GM21390 (cell line): ENCODE results near the gene HMG20B.

ENCODE experiments used
- ATAC-seq: cut with Tn5 transposase; IDR thresholded peaks from one replicate; pipeline ENCODE4 v1.9.1; 2021; ENCODE audit not compliant: unreplicated experiment

The HMG20B gene

DNA sequence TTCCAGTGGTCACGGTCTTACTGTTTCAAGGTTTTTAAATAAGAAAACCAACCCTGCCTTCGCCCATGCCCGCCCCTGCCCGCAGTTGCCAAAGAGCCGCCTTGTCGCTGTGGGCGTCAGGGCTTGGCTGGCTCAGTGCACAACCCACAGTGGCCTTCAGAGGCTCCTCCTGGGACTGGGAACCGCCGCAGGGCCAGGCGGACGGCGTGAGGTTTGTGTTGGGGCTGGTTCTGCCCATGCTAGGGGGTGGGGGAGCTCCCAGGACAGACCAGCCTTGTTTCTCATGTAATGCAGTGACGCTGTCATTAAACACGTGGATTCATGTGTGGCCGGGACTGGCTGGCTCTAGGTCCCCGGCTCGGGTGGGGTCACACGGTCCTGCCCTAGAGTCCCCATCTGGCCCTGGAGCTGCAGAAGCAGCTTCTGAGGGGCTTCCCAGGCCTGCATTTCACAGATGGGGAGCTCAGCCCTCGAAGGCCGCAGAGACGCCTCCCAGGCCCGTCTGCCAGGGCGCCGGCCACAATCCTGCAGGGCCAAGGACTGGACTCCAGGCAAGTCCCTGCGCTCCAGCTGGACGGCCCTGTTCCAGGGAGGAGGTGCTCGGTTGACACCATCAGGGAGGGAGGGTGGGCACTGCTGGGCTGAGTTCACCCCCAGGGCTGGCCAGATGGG, 36.2 kb upstream of the HMG20B start:
- ATAC-seq, result no peak

DNA sequence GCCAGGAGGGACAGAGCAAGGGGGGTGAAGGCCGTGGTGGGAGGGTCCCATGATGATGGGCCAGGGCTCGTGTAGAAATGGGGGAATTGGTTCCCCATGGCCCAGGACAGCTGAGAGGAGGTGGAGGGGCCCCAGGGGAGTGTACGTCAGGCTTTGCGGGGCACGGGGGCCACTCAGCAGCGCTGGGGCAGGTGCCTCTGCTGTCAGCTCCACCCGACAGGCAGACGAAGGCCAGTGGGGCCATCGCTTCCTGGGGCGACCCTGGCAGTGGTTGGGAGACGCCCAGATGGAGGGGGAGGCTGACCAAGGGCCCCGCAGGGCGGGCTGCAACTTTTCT, 35.7 kb upstream of the HMG20B start:
- ATAC-seq, result no peak

DNA sequence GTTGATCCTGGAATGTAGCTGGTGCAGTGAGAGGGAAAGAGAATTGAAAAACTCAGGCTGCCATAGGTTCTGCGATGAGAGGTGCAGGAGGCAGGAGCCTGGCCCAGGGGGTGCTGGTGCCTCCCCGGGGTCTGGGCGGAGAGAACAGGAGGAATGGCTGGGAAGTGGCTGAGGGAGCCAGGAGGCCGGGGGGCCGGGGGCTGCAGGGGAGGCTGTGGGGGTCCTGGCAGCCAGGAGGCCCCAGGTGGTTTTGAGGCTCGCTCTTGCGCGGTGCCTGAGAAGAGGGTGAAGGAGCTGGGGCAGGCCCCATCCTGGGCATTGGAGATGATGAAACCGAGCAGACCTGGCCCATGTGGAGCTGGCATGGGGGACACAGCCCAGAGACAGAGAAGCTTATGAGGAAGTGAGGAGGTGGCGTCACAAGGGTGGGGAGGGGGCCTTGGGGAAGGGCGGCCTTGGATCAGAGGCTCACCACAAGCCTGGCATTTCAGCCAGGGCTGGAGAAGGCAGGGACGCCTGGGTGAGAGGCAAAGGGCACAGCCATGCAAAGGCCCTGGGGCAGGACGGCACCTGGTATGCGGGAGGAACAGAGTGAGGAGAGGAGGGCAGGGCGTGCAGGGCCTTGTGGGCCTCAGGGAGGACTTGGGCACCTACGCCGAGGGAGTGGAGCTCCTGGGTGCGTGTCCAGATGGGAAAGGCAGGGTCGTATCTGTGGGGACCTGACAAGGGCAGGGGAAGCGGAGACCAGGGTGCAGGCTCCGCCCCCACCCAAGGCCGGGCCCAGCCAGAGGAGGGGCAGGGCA, 35.1 kb upstream of the HMG20B start:
- no peak for ATAC-seq

DNA sequence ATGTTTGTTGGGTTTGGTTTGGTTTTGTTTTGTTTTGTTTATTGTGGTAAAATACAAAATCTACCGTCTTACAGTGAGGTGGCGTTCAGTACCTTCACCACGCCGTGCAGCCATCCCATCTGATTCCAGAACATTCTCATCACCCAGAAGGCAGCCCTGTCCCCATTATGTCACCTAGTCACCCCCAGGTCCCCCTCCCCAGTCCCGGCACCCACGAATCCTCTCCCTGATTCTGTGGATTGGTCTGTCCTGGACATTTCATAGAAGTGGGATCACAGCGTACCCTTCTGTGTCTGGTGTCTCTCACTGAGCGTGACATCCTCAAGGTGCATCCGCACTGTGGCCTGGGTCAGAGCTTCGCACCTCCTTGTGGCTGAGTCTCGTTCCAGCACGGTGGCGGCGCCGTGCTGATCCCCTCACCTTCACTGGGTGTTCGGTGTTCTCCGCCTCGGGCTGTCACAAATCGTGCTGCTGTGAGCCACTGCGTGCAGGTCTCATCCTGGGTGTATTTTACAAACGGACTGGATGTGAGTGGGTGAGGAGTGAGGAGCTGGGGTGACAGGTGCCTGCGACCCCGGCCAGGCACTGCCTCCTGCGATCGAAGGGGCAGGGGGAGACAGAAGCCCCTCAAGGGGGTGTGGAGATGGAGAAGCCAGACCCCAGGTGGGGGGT, 34.4 kb upstream of the HMG20B start:
- no peak for ATAC-seq

DNA sequence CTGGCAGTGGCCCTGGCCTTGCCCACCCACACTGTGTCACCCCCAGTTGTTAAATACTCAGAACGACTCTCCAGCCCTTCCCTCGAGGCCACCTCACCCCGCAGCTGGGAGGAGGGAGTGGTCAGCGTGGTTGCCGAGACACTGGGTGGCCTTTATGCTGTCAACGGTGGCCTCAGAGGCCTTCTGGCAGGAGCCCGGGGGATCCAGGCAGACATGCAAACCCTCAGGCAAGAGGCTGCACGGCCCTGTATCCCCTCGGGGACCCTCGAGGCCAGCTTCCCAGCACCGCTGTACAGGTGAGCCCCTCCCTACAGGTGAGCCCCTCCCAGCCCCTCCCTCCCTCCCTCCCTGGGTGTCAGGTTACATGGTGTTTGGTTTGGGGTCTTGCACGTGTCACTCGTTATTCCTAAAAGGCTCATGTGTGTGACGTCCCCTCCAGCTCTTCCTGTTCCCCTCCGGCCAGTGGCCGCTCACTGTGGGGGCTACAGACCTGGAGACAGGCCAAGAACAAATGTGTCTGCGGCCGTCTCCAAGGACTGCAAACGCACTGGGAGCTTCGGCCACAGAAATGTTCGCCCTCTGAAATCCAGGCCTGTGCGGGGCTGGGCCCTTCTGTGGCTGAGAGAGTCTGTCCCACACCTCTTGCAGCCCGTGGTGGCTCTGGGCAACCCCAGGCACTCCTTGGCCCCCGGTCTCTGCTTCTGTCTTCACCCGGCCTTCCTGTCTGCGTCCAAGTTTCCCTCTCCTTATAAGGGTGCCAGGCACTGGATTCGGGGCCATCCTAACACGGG, 33.6 kb upstream of the HMG20B start, which contains the start of gene TEKTIP1:
Gene TEKTIP1 (plus strand): TSS at position 210 of the 791 bp plus-strand sequence. CDS start 4 bp downstream, at position 214.
- no peak for ATAC-seq

DNA sequence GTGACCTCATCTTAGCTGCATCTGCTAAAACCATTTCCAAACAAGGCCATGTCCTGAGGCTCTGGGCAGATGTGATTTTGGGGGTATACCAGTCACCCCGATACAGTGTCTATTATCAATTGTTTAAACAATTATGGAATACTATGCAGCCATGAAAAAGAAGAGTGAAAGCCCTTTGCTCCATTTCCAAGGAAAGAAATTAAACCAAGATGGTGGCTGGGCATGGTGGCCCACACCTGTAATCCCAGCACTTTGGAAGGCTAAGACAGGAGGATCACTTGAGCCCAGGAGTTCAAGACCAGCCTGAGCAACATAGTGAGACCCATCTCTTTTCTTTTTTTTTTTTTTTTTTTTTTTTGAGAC, 33.0 kb upstream of the HMG20B start:
- no peak for ATAC-seq

DNA sequence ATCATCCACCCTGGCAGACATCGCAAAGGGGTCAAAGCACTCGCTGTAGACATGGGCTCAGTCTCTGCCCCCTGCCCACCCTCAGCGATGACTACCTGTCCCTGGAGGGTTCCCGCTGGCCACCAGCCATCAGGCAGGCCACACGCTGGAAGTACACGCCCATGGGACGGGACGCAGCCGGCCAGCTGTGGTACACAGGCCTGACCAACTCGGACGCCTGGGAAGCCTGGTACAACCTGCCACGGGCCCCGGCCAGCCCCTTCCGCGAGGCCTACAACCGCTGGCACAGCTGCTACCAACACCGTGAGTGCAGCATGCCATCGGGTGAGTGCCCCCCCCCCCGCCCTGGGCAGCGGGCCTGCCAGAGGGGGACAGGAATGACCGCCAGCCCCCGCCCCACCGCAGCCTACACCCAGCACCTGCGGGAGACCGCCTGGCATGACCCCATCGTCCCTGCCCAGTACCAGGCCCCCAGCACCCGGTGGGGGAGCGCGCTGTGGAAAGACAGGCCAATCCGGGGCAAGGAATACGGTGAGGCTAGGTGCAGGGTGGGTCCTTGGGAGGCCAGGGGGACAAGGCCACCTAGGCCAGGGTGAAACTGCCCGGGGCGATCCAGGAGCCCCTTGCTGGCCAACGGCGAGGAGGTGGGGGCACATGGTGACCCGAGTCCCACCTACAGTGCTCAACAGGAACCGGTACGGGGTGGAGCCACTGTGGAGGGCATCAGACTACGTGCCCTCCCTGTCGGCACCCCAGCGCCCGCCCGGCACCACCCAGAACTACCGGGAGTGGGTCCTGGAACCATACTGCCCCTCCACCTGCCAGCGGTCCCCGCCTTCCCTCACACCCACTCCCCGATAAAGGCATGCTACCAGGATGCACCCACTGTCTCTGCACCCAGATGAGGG, 29.3 kb upstream of the HMG20B start:
- ATAC-seq, result no peak

DNA sequence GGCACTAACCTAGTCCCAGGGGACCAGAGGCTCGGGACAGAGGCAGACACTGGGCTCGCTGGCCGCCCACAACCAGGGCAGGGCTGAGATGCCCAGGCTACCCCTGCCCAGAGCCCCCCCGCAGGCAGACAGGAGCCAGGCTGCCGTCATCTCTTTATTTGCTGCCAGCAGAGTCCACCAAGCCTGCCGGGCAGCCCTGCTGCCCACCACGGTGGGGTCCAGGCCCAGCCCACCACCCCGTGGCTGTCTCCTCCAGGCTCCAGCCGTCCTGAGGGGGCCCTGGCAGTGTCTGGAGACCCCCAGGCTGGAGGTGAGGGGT, 28.7 kb upstream of the HMG20B start:
- no peak for ATAC-seq

DNA sequence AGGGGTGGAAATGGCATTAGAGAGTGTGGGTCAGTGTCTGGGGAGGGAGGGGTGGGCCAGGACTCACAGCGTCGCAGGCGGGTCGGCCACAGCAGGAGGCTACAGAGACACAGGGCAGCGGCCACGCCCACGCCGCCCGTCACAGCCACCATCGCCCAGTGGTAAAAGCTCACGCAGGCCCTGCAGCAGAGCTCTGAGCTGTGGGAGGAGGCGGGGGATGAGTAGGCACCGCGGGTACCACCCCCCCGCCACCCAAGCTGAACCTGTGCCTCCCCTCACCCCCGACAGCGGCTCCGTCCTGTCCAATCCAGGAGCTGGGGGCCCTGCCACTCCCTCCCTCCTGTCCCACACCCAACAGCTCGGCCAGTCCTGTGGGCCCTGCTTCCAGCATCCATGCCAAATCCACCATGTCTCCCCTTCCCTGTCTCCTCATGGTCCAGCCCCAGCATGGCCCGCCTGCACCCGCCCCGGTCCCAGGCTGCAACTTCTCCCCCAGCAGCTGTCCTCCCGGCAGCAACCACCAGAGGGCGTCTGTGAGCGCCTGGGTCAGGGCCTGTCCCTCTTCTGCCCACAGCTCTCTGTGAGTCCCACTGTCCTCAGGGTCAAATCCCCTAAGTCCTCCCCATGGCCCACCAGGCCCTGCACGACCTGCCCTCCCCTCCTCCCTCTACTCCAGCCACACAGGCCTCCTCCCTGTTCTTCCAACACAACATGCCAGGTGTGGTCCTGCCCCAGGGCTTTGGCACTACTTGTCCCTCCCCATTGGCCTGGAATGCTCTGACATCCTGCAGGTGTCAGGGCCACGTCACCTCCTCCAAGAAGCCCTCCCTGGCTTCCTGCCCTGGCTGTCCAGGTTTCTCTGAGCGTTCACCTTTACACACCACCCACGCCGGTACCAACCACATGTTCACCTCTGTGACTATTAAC, 27.7 kb upstream of the HMG20B start:
- no peak for ATAC-seq

DNA sequence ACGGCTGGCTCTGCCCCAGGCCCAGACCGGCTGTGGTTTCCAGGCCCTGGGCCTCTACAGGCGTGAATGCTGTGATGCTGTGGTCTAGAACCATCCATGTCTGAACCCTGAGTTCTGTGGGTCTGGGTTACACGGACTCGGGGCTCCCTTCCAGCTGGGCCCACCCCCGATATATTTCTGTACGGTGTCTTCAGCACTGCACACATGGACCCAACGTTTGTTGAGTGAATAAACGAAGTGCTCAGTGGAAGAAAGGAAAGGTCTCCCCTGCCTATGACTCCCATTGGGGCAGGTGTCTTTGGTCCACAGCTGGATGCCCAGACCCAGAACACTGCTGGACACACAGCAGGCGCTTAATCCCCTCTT, 27.1 kb upstream of the HMG20B start:
- ATAC-seq, result no peak

DNA sequence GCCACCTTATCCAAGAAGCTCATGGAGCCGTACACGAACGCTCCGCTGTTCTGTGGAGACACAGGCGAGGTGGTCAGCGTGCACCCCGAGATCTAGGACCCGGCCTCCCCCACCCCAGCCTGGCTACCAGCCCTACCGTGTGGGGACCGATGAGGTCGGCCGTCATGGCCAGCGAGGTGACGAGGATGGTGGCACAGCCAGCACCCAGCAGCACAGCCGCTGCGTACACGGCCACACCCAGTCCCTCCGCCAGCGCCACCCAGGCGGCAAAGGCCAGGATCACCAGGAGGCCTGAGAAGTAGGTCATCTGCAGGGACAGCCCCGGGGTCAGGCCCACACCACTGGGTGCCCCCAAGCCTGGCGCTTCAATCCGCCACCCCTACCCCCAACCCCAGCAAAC, 26.6 kb upstream of the HMG20B start:
- no peak for ATAC-seq

DNA sequence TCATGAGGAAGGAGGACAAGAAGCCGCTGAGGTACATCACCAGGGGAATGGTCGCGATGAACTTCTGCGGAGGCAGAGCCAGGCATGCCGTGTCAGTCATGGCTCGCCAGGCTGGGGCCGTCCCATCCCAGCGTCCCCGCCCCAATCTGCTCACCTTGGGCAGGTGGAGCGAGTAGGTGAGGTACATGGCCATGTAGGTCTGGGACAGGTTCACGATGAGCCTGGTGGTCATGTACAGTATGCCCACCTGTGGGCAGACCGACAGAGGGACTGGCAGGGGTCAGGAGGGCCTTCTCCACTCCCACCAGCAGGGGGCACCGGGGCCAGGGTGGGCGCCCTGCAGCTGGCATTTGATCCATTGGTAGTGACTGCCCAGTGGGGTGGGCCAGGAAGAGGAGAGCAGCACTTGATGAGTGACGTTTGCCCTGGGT, 25.4 kb upstream of the HMG20B start:
- no peak for ATAC-seq

DNA sequence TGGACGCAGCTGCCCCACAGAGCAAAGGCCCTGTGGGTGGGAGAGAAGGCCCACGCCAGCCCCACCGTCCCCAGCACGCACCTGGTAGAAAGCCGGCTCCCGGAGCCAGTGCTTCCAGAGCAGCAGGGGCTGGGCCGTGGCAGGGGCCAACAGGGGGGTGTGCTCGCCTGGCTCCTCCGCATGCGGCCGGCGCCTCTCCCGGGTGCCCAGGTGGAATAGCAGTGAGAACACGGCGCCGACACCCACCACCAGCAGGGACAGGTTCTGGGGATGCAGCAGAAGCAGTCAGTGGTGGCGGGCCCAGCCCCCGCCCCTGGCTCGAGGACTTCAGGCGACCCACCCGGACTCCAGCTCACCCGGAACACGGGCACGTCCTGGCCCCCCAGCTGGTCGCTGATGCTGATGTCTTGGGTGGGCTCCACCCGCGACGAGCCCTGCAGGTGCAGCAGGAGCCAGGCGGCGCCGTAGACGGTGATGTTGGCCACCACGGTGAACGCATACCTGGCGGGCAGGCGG, 24.9 kb upstream of the HMG20B start:
- no peak for ATAC-seq

DNA sequence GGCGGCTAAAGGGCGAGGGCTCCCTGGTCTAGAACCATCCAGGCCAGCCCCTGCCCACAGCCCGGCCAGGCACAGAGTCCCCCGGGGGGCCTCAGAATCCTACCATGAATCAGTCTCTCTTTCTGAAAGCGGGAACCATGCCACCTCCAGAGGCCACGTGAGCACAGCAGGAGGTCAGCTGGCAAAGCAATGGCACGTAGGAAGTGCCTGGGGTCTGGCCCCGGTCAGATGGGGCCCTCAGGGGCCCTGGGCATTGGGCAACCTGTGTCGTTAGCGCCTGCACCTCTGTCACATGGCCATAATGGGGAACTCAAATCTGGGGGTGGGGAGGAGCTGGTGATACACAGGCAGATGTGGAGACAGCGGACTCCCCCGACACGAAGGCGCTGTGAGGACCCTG, 24.1 kb upstream of the HMG20B start:
- no peak for ATAC-seq

DNA sequence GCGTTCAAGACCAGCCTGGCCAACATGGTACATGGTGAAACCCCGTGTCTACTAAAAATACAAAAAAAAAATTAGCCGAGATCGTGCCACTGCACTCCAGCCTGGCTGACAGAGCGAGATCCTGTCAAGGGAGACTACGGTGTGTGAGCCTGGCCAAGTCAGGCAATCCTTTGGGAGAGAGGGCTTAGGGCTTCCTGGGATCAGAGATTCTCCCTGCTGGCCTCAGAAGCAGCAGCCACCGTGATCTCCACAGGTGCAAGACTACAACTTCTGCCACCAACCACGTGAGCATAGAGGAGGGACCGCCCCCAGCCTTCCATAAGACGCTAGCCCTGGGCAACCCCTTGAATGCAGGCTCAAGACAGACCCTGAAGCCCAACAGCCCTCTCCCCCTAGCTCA, 22.9 kb upstream of the HMG20B start:
- no peak for ATAC-seq

DNA sequence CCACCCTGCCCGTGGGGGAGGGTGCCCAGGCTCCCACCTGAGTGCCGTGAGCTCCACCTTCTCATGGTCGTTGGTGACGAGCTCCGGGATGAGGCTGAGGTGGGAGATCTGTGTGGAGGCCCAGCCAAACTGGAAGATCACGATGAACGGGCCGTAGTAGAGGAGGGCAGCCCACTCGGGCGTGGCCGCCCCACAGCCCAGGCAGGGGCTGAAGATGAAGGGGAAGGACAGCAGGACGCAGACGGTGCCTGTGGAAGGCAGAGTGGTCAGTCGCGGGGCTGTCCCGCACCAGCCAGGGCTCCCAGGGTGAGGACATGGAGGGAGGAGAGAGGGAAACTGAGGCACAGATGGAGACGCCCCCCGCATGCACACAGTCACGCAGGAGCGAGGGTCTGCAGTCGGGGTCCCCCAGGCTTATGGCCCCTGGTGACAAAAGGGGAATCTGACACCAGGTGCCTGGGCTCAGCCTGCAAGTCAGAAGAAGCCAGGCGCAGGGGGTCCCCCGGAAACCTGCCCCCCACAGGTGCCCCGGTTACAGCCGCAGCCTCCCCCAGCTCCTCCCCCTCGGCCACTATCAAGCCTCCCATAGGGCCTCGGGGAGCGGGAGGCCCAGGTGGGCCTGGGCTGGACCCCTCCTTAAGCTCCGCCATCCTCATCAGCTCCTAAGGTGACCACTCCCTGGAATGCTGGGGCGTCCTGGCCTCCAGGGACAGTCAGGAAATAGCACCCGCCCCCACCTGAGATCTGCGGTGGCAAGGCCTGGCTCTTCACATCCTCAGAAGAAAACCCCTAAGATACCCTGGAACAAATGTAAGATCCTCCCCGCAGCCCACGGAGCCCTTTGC, 21.6 kb upstream of the HMG20B start:
- ATAC-seq, result no peak

DNA sequence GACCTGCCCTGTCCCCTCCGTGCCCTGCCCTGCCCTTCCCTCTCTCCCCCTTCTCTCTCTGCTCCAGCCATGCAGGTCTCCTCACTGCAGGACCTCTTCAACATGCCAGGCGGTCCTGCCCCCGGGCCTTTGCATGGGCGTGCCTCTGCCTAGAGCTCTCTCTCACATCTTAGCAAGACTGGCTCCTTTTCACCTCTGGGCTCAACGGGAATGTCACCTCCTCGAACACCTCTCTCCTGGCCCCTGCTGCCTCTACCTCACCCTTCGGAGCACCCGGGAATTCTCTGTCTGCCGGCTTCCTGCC, 21.0 kb upstream of the HMG20B start:
- ATAC-seq, result no peak

DNA sequence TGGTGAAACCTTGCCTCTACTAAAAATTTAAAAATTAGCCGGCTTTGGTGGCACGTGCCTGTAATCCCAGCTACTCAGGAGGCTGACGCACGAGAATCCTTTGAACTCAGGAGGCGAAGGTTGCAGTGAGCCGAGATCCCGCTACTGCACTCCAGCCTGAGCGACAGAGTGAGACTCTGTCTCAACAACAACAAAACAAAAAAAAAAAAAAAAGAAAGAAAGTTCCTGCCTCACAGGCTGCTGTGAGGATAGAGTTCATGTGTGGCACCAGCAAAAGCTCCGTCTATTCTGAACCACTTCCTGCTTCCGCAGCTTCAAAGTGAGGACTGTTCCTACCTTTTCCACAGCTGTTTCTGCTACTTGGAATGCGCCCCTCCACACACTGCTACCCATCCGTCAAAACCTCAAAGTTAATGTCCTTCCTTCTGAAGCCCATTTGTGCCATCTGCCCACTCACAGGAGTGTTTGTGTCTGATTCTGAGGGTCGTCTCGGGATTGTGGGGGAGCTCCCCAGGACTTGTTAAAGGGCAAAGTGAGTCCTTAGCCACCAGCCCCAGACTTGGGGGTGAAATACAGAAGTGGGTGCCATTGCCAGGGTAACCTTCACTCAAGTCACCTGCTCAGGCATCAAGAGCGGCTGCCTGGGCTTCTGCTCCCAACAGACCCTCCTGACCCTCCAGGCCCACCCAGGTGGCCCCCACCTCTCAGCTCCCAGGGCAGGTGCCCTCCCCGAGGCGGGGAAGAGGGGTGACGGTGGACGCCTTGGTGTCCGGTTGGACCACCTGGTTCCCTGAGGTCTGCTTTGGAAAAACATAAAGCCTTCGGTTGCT, 18.3 kb upstream of the HMG20B start:
- no peak for ATAC-seq
